Breast epithelium (tissue), 3 donors: ENCODE data around the gene TLE1.

Experiments
- CTCF ChIP-seq, 3 donors: fragments of 450-650 bp; IDR thresholded peaks; one replicate each; pipeline ENCODE4 v1.5.1; 2016 to 2017; ENCODE audit warnings: antibody characterized with exemption in 3 of 3, mild to moderate bottlenecking in 3 of 3, moderate library complexity in 3 of 3
- POLR2A ChIP-seq: fragments of 450-650 bp; IDR thresholded peaks from one replicate; pipeline ENCODE4 v1.6.1; 2016; ENCODE audit warnings: antibody characterized with exemption, mild to moderate bottlenecking, moderate library complexity
- POLR2AphosphoS5 ChIP-seq, 3 donors: sonication (generic); formaldehyde crosslinking; IDR thresholded peaks; one replicate each; pipeline ENCODE4 v1.6.1; 2017; ENCODE audit warnings: antibody characterized with exemption in 3 of 3

- no peak for TF ChIP-seq CTCF (IDR thresholded peaks at IDR 0.05)
- no peak for TF ChIP-seq POLR2A
- TF ChIP-seq POLR2AphosphoS5 (IDR thresholded peaks at IDR 0.05): no peak
Observed at GRCh38 chr9:81629440-81629839, 59.9 kb downstream of the TLE1 start.
